H1 (cell line): ENCODE data around the gene FHOD1. TPM values are rescaled to one million over a fixed set of nuclear protein-coding genes. Genes with fewer than 3 reads are reported as not detected.

Experiments used
- EP300 ChIP-seq, 2 experiments: IDR thresholded peaks; 1 replicate in 1 of 2; 2 replicates in 1 of 2; pipeline ENCODE4 v1.6.1; 2011 to 2012; ENCODE audit warnings: low read depth in 2 of 2, low read length in 2 of 2, mild to moderate bottlenecking in 2 of 2, borderline replicate concordance in 1 of 2, inconsistent platforms in 1 of 2, moderate library complexity in 1 of 2
- polyA plus RNA-seq, 7 experiments: library from polyadenylated mRNA; depleted of rRNA in 3 of 7; stranded (reverse) in 5 of 7; unstranded in 2 of 7; fragments of >200 nt in 5 of 7; fragments of 200-250 nt in 2 of 7; gene quantifications; 1 replicate in 5 of 7; 2 replicates in 1 of 7; 4 replicates in 1 of 7; pipeline versions ENCODE4 v1.2.1 to v1.2.3, GENCODE V29; 2011 to 2013; ENCODE audit warnings: missing spikeins in 2 of 7, mixed read lengths in 2 of 7
- total RNA-seq: library from RNA; stranded (reverse); fragmentation: NEBNext Ultra II Directional; extraction: Animal tissue kit (Norgen Biotek cat#: 25700); gene quantifications from 2 replicates; pipeline ENCODE4 v1.2.1, GENCODE V29; 2021

FHOD1 gene
- total and polyA plus RNA-seq, 2 of the 8 experiments (the other 6 are each of a cell fraction or from before 2014, with no cell fraction given) = 31.3 to 60.7 TPM

- TF ChIP-seq EP300 (IDR thresholded peaks at IDR 0.05; ENCODE audit: borderline replicate concordance in 1 of 2, low read depth in 2 of 2, low read length in 2 of 2) = no peak
These were observed 44.9 kb downstream of the FHOD1 start (continued) for GRCh38 chr16:67202426-67202825.
